Fibroblast of skin of abdomen (primary cell): ENCODE results near the gene NOXA1.
"Not testable (repeated sequence)": the region's sequence is repeated elsewhere in the genome, so short reads cannot be mapped to it uniquely, and the experiment has no call there.

Experiments
- DNase-seq: peaks from one replicate; pipeline ENCODE4 v3.0.0-alpha.2; 2013

Gene NOXA1

GRCh38 chr9:137406085-137406760 lies 17.0 kb upstream of the NOXA1 start:
- no peak for DNase-seq

- peak; percentile 50 for DNase-seq
Observed at GRCh38 chr9:137406876-137407589, 16.2 kb upstream of the NOXA1 start.

- no peak for DNase-seq
Observed at GRCh38 chr9:137407590-137408300, 15.4 kb upstream of the NOXA1 start.

GRCh38 chr9:137408651-137409405 lies 14.4 kb upstream of the NOXA1 start:
- DNase-seq, result no peak

GRCh38 chr9:137409515-137409914 lies 13.7 kb upstream of the NOXA1 start:
- DNase-seq, result no peak

- DNase-seq, result not testable (repeated sequence)
Observed at GRCh38 chr9:137410236-137410890, 12.8 kb upstream of the NOXA1 start.

- no peak for DNase-seq
Observed at GRCh38 chr9:137410891-137411249, 12.3 kb upstream of the NOXA1 start.

- no peak for DNase-seq
Observed at GRCh38 chr9:137411260-137411644, 11.9 kb upstream of the NOXA1 start.

- DNase-seq, result peak; percentile 87
Observed at GRCh38 chr9:137411645-137412380, 11.4 kb upstream of the NOXA1 start.

GRCh38 chr9:137412431-137412830 lies 10.8 kb upstream of the NOXA1 start:
- no peak for DNase-seq

- no peak for DNase-seq
Observed at GRCh38 chr9:137415451-137415850, 7.7 kb upstream of the NOXA1 start.

GRCh38 chr9:137416006-137416562 lies 7.1 kb upstream of the NOXA1 start:
- DNase-seq, result no peak

- no peak for DNase-seq
Observed at GRCh38 chr9:137416563-137417151, 6.5 kb upstream of the NOXA1 start.

GRCh38 chr9:137417161-137418021 lies 5.8 kb upstream of the NOXA1 start:
- no peak for DNase-seq

- DNase-seq, result no peak
Observed at GRCh38 chr9:137421838-137422603, 1.2 kb upstream of the NOXA1 start.

GRCh38 chr9:137423514-137424291 lies 510 bp downstream of the NOXA1 start:
- no peak for DNase-seq

- DNase-seq, result no peak
Observed at GRCh38 chr9:137426018-137426681, 3.0 kb downstream of the NOXA1 start.
